Measurements from ENCODE around the gene XRCC1.
"Not testable (repeated sequence)": the region's sequence is repeated elsewhere in the genome, so short reads cannot be mapped to it uniquely, and the experiment has no call there.

XRCC1 gene

DNA sequence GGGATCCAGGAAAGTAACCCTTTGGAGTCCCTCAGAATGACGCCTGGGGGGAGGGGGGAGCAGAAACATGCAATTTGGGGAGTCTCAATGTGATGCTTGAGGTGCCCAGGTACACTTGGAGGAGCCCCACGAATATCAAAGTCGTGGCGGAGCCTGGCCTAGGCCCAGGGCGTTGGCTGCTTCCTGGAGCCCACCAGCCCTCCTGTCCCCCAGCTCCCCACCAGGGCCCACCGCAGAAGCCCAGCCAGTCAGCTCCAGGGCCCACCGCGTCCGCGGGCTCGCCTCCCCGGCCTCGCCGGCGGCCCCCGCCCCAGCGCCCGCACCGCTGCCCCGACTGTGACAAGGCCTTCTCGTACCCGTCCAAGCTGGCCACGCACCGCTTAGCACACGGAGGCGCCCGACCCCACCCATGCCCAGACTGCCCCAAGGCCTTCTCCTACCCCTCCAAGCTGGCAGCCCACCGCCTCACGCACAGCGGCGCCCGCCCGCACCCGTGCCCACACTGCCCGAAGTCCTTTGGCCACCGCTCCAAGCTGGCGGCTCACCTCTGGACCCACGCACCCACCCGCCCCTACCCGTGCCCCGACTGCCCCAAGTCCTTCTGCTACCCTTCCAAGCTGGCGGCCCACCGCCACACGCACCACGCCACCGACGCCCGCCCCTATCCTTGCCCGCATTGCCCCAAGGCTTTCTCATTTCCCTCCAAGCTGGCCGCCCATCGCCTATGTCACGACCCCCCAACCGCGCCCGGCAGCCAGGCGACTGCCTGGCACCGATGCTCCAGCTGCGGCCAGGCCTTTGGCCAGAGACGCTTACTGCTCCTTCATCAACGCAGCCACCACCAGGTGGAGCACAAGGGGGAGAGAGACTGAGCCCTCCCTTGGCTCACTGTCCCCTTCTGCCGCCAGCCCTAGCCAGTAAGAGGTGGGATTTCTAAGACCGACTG, 40.2 kb downstream of the XRCC1 start:
- Histone ChIP-seq H3K4me3 (no peak overlapping the region), H3K9me3 (no peaks in the 10 kb centered on the region), H3K4me1 (peaks cover 10% of the 10 kb centered on the region), H3K36me3 (replicated peaks) (peaks cover 17% of the 10 kb centered on the region), H3K27me3 (ENCODE audit: low read depth) (no peaks in the 10 kb centered on the region)
- in situ Hi-C loops (cut with MboI; ENCODE audit: low sequenced_read_pairs) = no loop called here
- peak; percentile 56 to 64 for DNase-seq (ENCODE audit: low spot score in 2 of 2)

DNA sequence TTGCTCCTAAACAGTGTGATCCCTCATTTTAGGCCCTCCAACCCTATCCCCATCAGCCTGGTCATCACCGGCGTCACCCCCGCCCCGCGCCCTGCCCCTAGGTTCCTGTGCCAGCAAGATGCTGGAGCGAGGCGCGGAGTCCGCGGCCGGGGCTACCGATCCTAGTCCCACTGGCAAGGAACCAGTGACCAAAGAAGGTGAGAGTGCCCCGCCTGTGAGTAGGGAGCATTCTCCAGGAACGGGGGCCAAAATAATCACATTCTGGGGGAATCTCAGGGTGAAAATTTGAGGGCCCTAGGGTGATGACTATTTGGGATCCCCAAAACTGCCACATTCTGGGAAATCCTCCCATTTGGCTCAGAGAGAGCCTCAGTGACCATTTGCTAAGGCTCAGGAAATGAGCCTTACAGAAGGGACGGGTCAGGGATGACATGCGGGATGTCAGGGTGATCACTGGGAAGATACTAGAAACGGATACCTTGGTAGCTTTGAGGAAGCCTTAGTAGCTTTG, 41.0 kb downstream of the XRCC1 start:
- no peaks in the 10 kb centered on the region for H3K27me3 ChIP-seq (ENCODE audit: low read depth)
- H3K4me3 ChIP-seq = no peak overlapping the region
- in situ Hi-C loops (cut with MboI; ENCODE audit: low sequenced_read_pairs) = no loop called here
- H3K36me3 ChIP-seq (replicated peaks) = peaks cover 14% of the 10 kb centered on the region
- H3K4me1 ChIP-seq = peaks cover 10% of the 10 kb centered on the region
- H3K9me3 ChIP-seq = no peaks in the 10 kb centered on the region
- DNase-seq (ENCODE audit: low spot score in 2 of 2) = no peak

GRCh38 chr19:43533546-43534304, 41.6 kb downstream of the XRCC1 start:
- Histone ChIP-seq H3K4me1 (peaks cover 10% of the 10 kb centered on the region), H3K4me3 (peak overlapping the region; percentile 38), H3K27me3 (ENCODE audit: low read depth) (no peaks in the 10 kb centered on the region), H3K36me3 (replicated peaks) (peaks cover 7% of the 10 kb centered on the region), H3K9me3 (no peaks in the 10 kb centered on the region)
- in situ Hi-C loops (cut with MboI; ENCODE audit: low sequenced_read_pairs) = no loop called here
- peak; percentile 99 to 100 for DNase-seq (ENCODE audit: low spot score in 2 of 2)

- peaks cover 10% of the 10 kb centered on the region for H3K4me1 ChIP-seq
- H3K27me3 ChIP-seq (ENCODE audit: low read depth) = no peaks in the 10 kb centered on the region
- in situ Hi-C loops (cut with MboI; ENCODE audit: low sequenced_read_pairs) = no loop called here
- peaks cover under 1% of the 10 kb centered on the region for H3K36me3 ChIP-seq (replicated peaks)
- DNase-seq (ENCODE audit: low spot score in 2 of 2) = peak; percentile 91 to 96
- H3K9me3 ChIP-seq = no peaks in the 10 kb centered on the region
- H3K4me3 ChIP-seq = peak within 1 kb of the TSS; percentile 38
Measured at GRCh38 chr19:43532962-43533545, 42.3 kb downstream of the XRCC1 start, which contains the start of gene ZNF575. ZNF575 (plus strand) TSS chr19:43533188; CDS start chr19:43534423, 1,235 bp downstream.

GRCh38 chr19:43532571-43532961, 42.8 kb downstream of the XRCC1 start:
- Histone ChIP-seq H3K9me3 (no peaks in the 10 kb centered on the region), H3K4me1 (peaks cover 10% of the 10 kb centered on the region), H3K36me3 (replicated peaks) (no peaks in the 10 kb centered on the region; the same call in 1 of the 2 replicates), H3K4me3 (peak overlapping the region; percentile 38), H3K27me3 (ENCODE audit: low read depth) (no peaks in the 10 kb centered on the region)
- in situ Hi-C loops (cut with MboI; ENCODE audit: low sequenced_read_pairs) = no loop called here
- no peak for DNase-seq (ENCODE audit: low spot score in 2 of 2)

DNA sequence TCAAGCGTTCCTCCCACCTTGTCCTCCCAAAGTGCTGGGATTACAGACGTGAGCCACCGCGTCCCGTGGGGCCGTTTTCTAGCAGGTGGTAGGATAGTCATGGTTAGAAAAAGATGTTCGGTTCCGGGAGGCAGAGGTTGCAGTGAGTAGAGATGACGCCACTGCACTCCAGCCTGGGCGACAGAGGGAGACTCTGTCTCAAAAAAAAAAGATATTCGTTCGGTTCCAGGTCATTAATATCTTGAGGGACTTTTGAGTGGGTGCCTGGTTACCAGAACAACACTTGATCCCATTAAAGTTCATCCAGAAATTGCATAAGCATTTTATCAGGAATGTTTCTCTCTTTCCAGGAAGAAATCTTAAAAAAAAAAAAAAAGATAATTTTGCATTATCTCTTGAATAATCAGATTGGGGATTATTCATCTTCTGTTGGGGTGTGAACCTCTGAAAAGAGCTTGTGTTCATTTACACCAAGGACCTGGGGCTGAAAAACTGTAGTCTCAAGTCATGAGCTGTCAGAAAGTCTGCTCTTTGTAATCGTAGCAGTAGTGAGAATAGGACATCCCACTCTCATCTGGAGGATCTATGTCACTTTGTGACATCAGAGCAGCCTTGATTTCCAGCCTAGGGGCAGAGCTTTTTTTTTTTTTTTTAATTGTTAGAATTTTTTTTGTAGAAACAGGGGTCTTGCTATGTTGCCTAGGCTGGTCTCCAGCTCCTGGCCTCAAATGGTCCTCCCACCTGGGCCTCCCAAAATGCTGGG, 47.3 kb downstream of the XRCC1 start:
- Histone ChIP-seq H3K4me3 (no peak overlapping the region), H3K4me1 (peaks cover 15% of the 10 kb centered on the region), H3K27me3 (ENCODE audit: low read depth) (no peaks in the 10 kb centered on the region), H3K9me3 (no peaks in the 10 kb centered on the region), H3K36me3 (replicated peaks) (no peaks in the 10 kb centered on the region)
- DNase-seq (ENCODE audit: low spot score in 2 of 2) = no peak
- in situ Hi-C loops (cut with MboI; ENCODE audit: low sequenced_read_pairs) = no loop called here

DNA sequence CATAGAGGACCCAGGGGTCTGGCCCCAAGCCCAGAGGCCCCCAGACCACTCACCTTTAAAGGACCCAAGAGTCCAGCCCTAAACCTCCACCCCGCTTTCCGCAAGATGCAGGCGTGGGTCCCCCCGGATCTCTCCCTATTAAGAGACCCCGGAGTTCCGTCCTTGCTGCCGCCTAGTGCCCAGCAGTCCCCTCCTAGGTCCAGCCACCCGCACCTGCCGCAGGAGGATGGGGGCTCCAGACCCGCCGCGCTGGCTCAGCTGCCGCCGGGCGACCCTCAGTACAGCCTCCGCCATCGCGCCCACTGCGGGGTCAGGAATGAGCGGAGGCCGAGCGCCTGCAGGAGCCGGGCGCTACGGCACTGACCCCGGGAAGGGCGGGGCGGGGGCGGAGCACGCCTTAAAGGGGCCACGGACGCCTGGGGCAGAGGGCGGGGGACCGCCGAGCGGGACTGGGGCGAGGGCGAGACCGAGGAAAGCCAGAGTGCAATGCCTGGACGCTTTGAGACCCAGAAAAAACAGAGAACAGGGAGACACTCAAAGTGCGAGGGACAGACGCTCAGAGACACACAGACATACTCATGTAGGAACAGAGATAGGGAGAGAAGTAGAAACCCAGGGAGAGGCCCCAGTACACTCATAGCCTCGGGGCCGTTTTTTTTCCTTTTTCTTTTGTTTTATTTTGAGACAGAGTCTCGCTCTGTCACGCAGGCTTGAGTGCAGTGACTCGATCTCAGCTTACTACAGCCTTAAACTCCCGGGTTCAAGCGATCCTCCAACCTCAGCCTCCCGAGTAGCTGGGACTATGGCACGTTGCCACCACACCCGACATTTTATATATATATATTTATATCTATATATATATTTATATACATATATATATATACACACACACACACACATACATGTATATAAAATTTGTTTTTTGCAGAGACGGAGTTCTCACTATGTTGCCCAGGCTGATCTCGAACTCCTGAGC, 48.2 kb downstream of the XRCC1 start, which contains the start of gene ETHE1:
Gene ETHE1, minus strand, starts transcription at position 318 of the 976 bp plus-strand sequence. Its CDS starts 24 bp downstream, at position 294.
- peaks cover 9% of the 10 kb centered on the region for H3K4me1 ChIP-seq

GRCh38 chr19:43525836-43526771, 49.2 kb downstream of the XRCC1 start:
- in situ Hi-C loops (cut with MboI; ENCODE audit: low sequenced_read_pairs) = no loop called here
- H3K36me3 ChIP-seq (replicated peaks) = no peaks in the 10 kb centered on the region
- peak in 1 of 2 experiments; percentile 44 for DNase-seq (ENCODE audit: low spot score in 2 of 2)
- H3K27me3 ChIP-seq (ENCODE audit: low read depth) = no peaks in the 10 kb centered on the region
- H3K4me1 ChIP-seq = peaks cover 9% of the 10 kb centered on the region
- no peaks in the 10 kb centered on the region for H3K9me3 ChIP-seq
- peak overlapping the region; percentile 82 for H3K4me3 ChIP-seq

More for the DNA sequence above, 48.2 kb downstream of the XRCC1 start, which contains the start of gene ETHE1:
- in situ Hi-C loops (cut with MboI; ENCODE audit: low sequenced_read_pairs) = no loop called here
- no peaks in the 10 kb centered on the region for H3K36me3 ChIP-seq (replicated peaks)
- peak within 1 kb of the TSS; percentile 82 for H3K4me3 ChIP-seq
- H3K9me3 ChIP-seq = no peaks in the 10 kb centered on the region
- no peaks in the 10 kb centered on the region for H3K27me3 ChIP-seq (ENCODE audit: low read depth)
- peak; percentile 75 to 93 for DNase-seq (ENCODE audit: low spot score in 2 of 2)

DNA sequence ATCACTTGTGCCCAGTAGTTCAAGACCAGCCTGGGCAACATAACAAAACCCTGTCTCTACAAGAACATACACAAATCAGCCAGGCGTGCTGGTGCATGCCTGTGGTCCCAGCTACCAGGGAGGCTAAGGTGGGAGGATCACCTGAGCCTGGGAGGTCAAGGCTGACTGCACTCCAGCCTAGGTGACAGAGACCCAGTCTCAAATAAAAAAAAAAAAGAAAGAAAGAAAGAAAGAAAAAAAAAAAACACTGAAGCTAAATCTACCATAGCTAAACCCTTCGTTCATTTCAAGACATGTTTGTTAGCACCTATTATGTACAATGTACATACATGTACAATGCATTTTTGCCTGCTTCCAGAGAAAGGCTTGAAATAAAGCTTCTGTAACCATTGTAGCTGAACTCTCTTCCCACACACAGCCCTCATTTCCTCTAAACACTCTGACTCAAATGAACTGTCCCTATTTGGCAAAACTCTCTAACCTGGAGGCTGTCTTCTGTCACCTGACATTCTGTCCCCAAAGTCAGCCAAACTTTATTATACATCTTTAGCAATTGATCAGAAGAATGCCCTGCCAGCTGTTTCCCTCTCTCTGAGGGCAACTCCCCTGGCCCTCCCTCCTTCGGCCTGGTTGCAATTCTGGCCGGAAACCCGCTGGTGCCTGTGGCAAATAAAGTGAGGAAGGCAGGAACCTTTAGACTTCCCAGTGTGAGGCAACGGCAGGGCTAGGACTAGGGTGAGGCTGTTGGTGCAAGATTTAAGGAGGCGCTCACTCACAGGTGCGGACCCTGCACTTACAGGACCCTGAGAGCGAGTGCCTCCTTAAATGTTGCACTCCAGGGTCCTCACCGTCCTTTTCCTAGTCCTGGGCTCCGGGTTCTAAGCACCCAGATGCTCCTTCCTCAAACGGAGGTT, 50.1 kb downstream of the XRCC1 start:
- in situ Hi-C loops (cut with MboI; ENCODE audit: low sequenced_read_pairs) = loop anchor here (5.0 kb wide), 1 partner anchor 78 kb away; no protein-coding TSS in a partner anchor
- Histone ChIP-seq H3K4me1 (peaks cover 9% of the 10 kb centered on the region), H3K36me3 (replicated peaks) (no peaks in the 10 kb centered on the region), H3K4me3 (peak overlapping the region; percentile 82), H3K9me3 (no peaks in the 10 kb centered on the region), H3K27me3 (ENCODE audit: low read depth) (no peaks in the 10 kb centered on the region)
- peak; percentile 66 to 78 for DNase-seq (ENCODE audit: low spot score in 2 of 2)

- in situ Hi-C loops (cut with MboI; ENCODE audit: low sequenced_read_pairs) = loop anchor here (5.0 kb wide), 1 partner anchor 76 kb away; no protein-coding TSS in a partner anchor
- not testable (repeated sequence) for H3K27me3 ChIP-seq (ENCODE audit: low read depth); DNase-seq (ENCODE audit: low spot score in 2 of 2); H3K4me1 ChIP-seq; H3K4me3 ChIP-seq; H3K9me3 ChIP-seq; H3K36me3 ChIP-seq (replicated peaks)
Measured at GRCh38 chr19:43523696-43524095, 51.6 kb downstream of the XRCC1 start.

All from HAP-1 (cell line).